Measurements from ENCODE around the gene HDLBP. TPM values are rescaled to one million over a fixed set of nuclear protein-coding genes. Genes with fewer than 3 reads are reported as not detected.

HDLBP gene
- total and polyA plus RNA-seq, 2 experiments from 2014 or later = 613 to 711 TPM

- H3K4me1 ChIP-seq (ENCODE audit: insufficient read depth) = peaks cover 16% of the 10 kb centered on the region
- in situ Hi-C loops (cut with MboI) = no loop called here
- H3K9ac ChIP-seq = no peak overlapping the region
- H3K27me3 ChIP-seq (replicated peaks; ENCODE audit: insufficient read depth) = no peaks in the 10 kb centered on the region
- H3F3A ChIP-seq (ENCODE audit: insufficient read depth) = peaks cover 54% of the 10 kb centered on the region
- no peaks in the 10 kb centered on the region for H3K9me3 ChIP-seq (ENCODE audit: low read depth)
- H3K27ac ChIP-seq = no peak overlapping the region
- WGBS, 2 experiments (ENCODE audit: low coverage in 1 of 2, low lambda C conversion rate in 2 of 2, missing lambda C conversion rate in 2 of 2) = 79 to 83% methylated on average over 16 of the region's 16 CpGs
- TF ChIP-seq EZH2 (IDR thresholded peaks at IDR 0.05; ENCODE audit: insufficient read depth, poor library complexity, severe bottlenecking) (no peak), EZH2phosphoT487 (IDR thresholded peaks at IDR 0.05; ENCODE audit: insufficient read depth, low read depth) (no peak)
- no peak overlapping the region for H3K4me3 ChIP-seq
- peaks cover 16% of the 10 kb centered on the region for H3K79me2 ChIP-seq (ENCODE audit: insufficient read depth)
- H3K36me3 ChIP-seq (ENCODE audit: low read depth) = peaks cover 27% of the 10 kb centered on the region
- H3K9me2 ChIP-seq (ENCODE audit: insufficient read depth) = no peaks in the 10 kb centered on the region
- H4K20me1 ChIP-seq (ENCODE audit: insufficient read depth) = no peaks in the 10 kb centered on the region
- no peak for DNase-seq
- H3K4me2 ChIP-seq (ENCODE audit: unreplicated experiment) = no peak overlapping the region
- H2AFZ ChIP-seq = no peak overlapping the region
Observed at GRCh38 chr2:241225545-241225944, 89.9 kb downstream of the HDLBP start.

GRCh38 chr2:241224851-241225438 is 90.5 kb downstream of the HDLBP start:
- Histone ChIP-seq H2AFZ (no peak overlapping the region), H3K4me1 (ENCODE audit: insufficient read depth) (peaks cover 19% of the 10 kb centered on the region), H3K4me3 (no peak overlapping the region), H3K79me2 (ENCODE audit: insufficient read depth) (peaks cover 10% of the 10 kb centered on the region; the same call in 1 of the 2 replicates), H3K9ac (no peak overlapping the region), H3F3A (ENCODE audit: insufficient read depth) (peaks cover 54% of the 10 kb centered on the region), H3K9me3 (ENCODE audit: low read depth) (no peaks in the 10 kb centered on the region), H3K9me2 (ENCODE audit: insufficient read depth) (no peaks in the 10 kb centered on the region), H3K27ac (no peak overlapping the region), H3K4me2 (ENCODE audit: unreplicated experiment) (no peak overlapping the region), H3K36me3 (ENCODE audit: low read depth) (peaks cover 21% of the 10 kb centered on the region), H3K27me3 (replicated peaks; ENCODE audit: insufficient read depth) (no peaks in the 10 kb centered on the region), H4K20me1 (ENCODE audit: insufficient read depth) (no peaks in the 10 kb centered on the region)
- 66% methylated on average over 8 of the region's 8 CpGs for WGBS, 2 experiments (ENCODE audit: low coverage in 1 of 2, low lambda C conversion rate in 2 of 2, missing lambda C conversion rate in 2 of 2)
- DNase-seq = no peak
- no peak for TF ChIP-seq EZH2 (IDR thresholded peaks at IDR 0.05; ENCODE audit: insufficient read depth, poor library complexity, severe bottlenecking)
- no peak for TF ChIP-seq EZH2phosphoT487 (IDR thresholded peaks at IDR 0.05; ENCODE audit: insufficient read depth, low read depth)
- in situ Hi-C loops (cut with MboI) = no loop called here

- Histone ChIP-seq H3F3A (ENCODE audit: insufficient read depth) (peaks cover 59% of the 10 kb centered on the region), H3K27me3 (replicated peaks; ENCODE audit: insufficient read depth) (no peaks in the 10 kb centered on the region), H3K4me2 (ENCODE audit: unreplicated experiment) (peak overlapping the region; percentile 26), H2AFZ (no peak overlapping the region), H3K4me1 (ENCODE audit: insufficient read depth) (peaks cover 26% of the 10 kb centered on the region), H3K27ac (peak overlapping the region; percentile 43), H4K20me1 (ENCODE audit: insufficient read depth) (no peaks in the 10 kb centered on the region), H3K9me2 (ENCODE audit: insufficient read depth) (no peaks in the 10 kb centered on the region), H3K9ac (peak overlapping the region; percentile 31), H3K4me3 (no peak overlapping the region), H3K36me3 (ENCODE audit: low read depth) (peaks cover 19% of the 10 kb centered on the region), H3K9me3 (ENCODE audit: low read depth) (no peaks in the 10 kb centered on the region), H3K79me2 (ENCODE audit: insufficient read depth) (0 out of 2 replicates have a peak, but pooled peaks cover 9% of the 10 kb centered on the region)
- no peak for TF ChIP-seq EZH2phosphoT487 (IDR thresholded peaks at IDR 0.05; ENCODE audit: insufficient read depth, low read depth)
- TF ChIP-seq EZH2 (IDR thresholded peaks at IDR 0.05; ENCODE audit: insufficient read depth, poor library complexity, severe bottlenecking) = no peak
- WGBS, 2 experiments (ENCODE audit: low coverage in 1 of 2, low lambda C conversion rate in 2 of 2, missing lambda C conversion rate in 2 of 2) = 39 to 41% methylated on average over 26 of the region's 26 CpGs
- DNase-seq = peak; percentile 82
- in situ Hi-C loops (cut with MboI) = no loop called here
Observed at GRCh38 chr2:241224018-241224850, 91.2 kb downstream of the HDLBP start.

GRCh38 chr2:241223211-241224017 is 92.1 kb downstream of the HDLBP start:
- Histone ChIP-seq H3K27ac (peak overlapping the region; percentile 43), H3K79me2 (ENCODE audit: insufficient read depth) (0 out of 2 replicates have a peak, but pooled peaks cover 9% of the 10 kb centered on the region), H3K27me3 (replicated peaks; ENCODE audit: insufficient read depth) (no peaks in the 10 kb centered on the region), H3K36me3 (ENCODE audit: low read depth) (peaks cover 14% of the 10 kb centered on the region), H3K4me3 (no peak overlapping the region), H3K9ac (peak overlapping the region; percentile 31), H3K4me2 (ENCODE audit: unreplicated experiment) (peak overlapping the region; percentile 26), H3K9me3 (ENCODE audit: low read depth) (no peaks in the 10 kb centered on the region), H3K4me1 (ENCODE audit: insufficient read depth) (peaks cover 32% of the 10 kb centered on the region), H4K20me1 (ENCODE audit: insufficient read depth) (no peaks in the 10 kb centered on the region), H2AFZ (no peak overlapping the region), H3K9me2 (ENCODE audit: insufficient read depth) (no peaks in the 10 kb centered on the region), H3F3A (ENCODE audit: insufficient read depth) (peaks cover 54% of the 10 kb centered on the region)
- in situ Hi-C loops (cut with MboI) = no loop called here
- TF ChIP-seq EZH2 (IDR thresholded peaks at IDR 0.05; ENCODE audit: insufficient read depth, poor library complexity, severe bottlenecking) = no peak
- TF ChIP-seq EZH2phosphoT487 (IDR thresholded peaks at IDR 0.05; ENCODE audit: insufficient read depth, low read depth) = no peak
- WGBS, 2 experiments (ENCODE audit: low coverage in 1 of 2, low lambda C conversion rate in 2 of 2, missing lambda C conversion rate in 2 of 2) = 72 to 75% methylated on average over 23 of the region's 23 CpGs
- peak; percentile 45 for DNase-seq
